HG02885 (cell line): ENCODE data around the gene SCYL3.
"Not testable (repeated sequence)": the region's sequence is repeated elsewhere in the genome, so short reads cannot be mapped to it uniquely, and the experiment has no call there.

Experiments used
- ATAC-seq: cut with Tn5 transposase; IDR thresholded peaks from one replicate; pipeline ENCODE4 v1.9.1; 2021; ENCODE audit warnings: mild to moderate bottlenecking; ENCODE audit not compliant: unreplicated experiment, poor library complexity

Gene SCYL3

GRCh38 chr1:169833179-169833901 is 60.4 kb downstream of the SCYL3 start:
- ATAC-seq, result no peak

- ATAC-seq, result no peak
These were observed 64.0 kb downstream of the SCYL3 start for GRCh38 chr1:169829671-169830070.

- no peak for ATAC-seq
These were observed 69.5 kb downstream of the SCYL3 start for GRCh38 chr1:169824153-169824552.

- ATAC-seq, result no peak
These were observed 72.2 kb downstream of the SCYL3 start for GRCh38 chr1:169821500-169821899.

GRCh38 chr1:169816617-169817016 is 77.1 kb downstream of the SCYL3 start:
- ATAC-seq, result no peak

GRCh38 chr1:169814265-169814664 is 79.4 kb downstream of the SCYL3 start:
- ATAC-seq, result no peak

- ATAC-seq, result no peak
These were observed 81.6 kb downstream of the SCYL3 start for GRCh38 chr1:169812131-169812530.

GRCh38 chr1:169811418-169812035 is 82.2 kb downstream of the SCYL3 start:
- ATAC-seq, result not testable (repeated sequence)

- no peak for ATAC-seq
These were observed 84.2 kb downstream of the SCYL3 start for GRCh38 chr1:169809370-169810095.

GRCh38 chr1:169804941-169805340 is 88.8 kb downstream of the SCYL3 start:
- no peak for ATAC-seq

- ATAC-seq, result no peak
These were observed 90.8 kb downstream of the SCYL3 start for GRCh38 chr1:169802888-169803287.
